ENCODE results near the gene KCNC2.

- TF ChIP-seq CTCF (IDR thresholded peaks at IDR 0.05) (no peak), POLR2A (IDR thresholded peaks at IDR 0.05) (no peak)
These were observed 52.3 kb downstream of the KCNC2 start for GRCh38 chr12:75157385-75157784.

All from prostate gland (tissue), 2 donors.